ENCODE results near the gene PLAAT5. TPM values are rescaled to one million over a fixed set of nuclear protein-coding genes. Genes with fewer than 3 reads are reported as not detected.

PLAAT5 gene
- total RNA-seq, 4 donors from 2014 or later, result 0.34 to 1.1 (median 0.59) TPM

- intact Hi-C loops (cut with DNase I), result loop anchor here (10.0 kb wide), 1 partner anchor 255 kb away; no protein-coding TSS in a partner anchor
- TF ChIP-seq POLR2A (IDR thresholded peaks at IDR 0.05) (no peak), CTCF (IDR thresholded peaks at IDR 0.05) (no peak)
- H3K36me3 ChIP-seq, result no peaks in the 10 kb centered on the region
- 90 to 91% methylated on average over 6 of the region's 6 CpGs for WGBS, 2 donors
- DNase-seq, result no peak
- H3K27ac ChIP-seq, result no peak overlapping the region
- H3K27me3 ChIP-seq, result no peaks in the 10 kb centered on the region
- H3K9me3 ChIP-seq, result no peaks in the 10 kb centered on the region
- no peak overlapping the region for H3K4me3 ChIP-seq (replicated peaks in 1 of 3)
- no peaks in the 10 kb centered on the region for H3K4me1 ChIP-seq
Observed at GRCh38 chr11:63480039-63480438, 10.9 kb downstream of the PLAAT5 start.

- 17 to 20% methylated on average over 5 of the region's 5 CpGs for WGBS, 2 donors
- intact Hi-C loops (cut with DNase I), result loop anchor here (2.0 kb wide), 1 partner anchor 156 kb away; no protein-coding TSS in a partner anchor
- H3K9me3 ChIP-seq, result no peaks in the 10 kb centered on the region
- peak; percentile 42 to 54 for DNase-seq
- H3K36me3 ChIP-seq, result no peaks in the 10 kb centered on the region
- no peak overlapping the region for H3K4me3 ChIP-seq (replicated peaks in 1 of 3)
- no peak overlapping the region for H3K27ac ChIP-seq
- H3K4me1 ChIP-seq, result no peaks in the 10 kb centered on the region
- TF ChIP-seq CTCF (IDR thresholded peaks at IDR 0.05), result peak; percentile 77 to 96 (median 92)
- TF ChIP-seq POLR2A (IDR thresholded peaks at IDR 0.05), result no peak
- H3K27me3 ChIP-seq, result no peaks in the 10 kb centered on the region
Observed at GRCh38 chr11:63478896-63479295, 12.1 kb downstream of the PLAAT5 start.

GRCh38 chr11:63476618-63477017, 14.3 kb downstream of the PLAAT5 start:
- H3K27ac ChIP-seq, result no peak overlapping the region
- TF ChIP-seq CTCF (IDR thresholded peaks at IDR 0.05) (no peak), POLR2A (IDR thresholded peaks at IDR 0.05) (no peak)
- H3K4me1 ChIP-seq, result no peaks in the 10 kb centered on the region
- no peaks in the 10 kb centered on the region for H3K36me3 ChIP-seq
- no peak overlapping the region for H3K4me3 ChIP-seq (replicated peaks in 1 of 3)
- no peaks in the 10 kb centered on the region for H3K27me3 ChIP-seq
- intact Hi-C loops (cut with DNase I), result no loop called here
- H3K9me3 ChIP-seq, result no peaks in the 10 kb centered on the region
- DNase-seq, result no peak

- Histone ChIP-seq H3K36me3 (no peaks in the 10 kb centered on the region), H3K27ac (no peak overlapping the region), H3K27me3 (no peaks in the 10 kb centered on the region), H3K9me3 (no peaks in the 10 kb centered on the region), H3K4me1 (no peaks in the 10 kb centered on the region), H3K4me3 (replicated peaks in 1 of 3) (no peak overlapping the region)
- TF ChIP-seq POLR2A (IDR thresholded peaks at IDR 0.05) (no peak), CTCF (IDR thresholded peaks at IDR 0.05) (no peak)
- 80 to 86% methylated on average over 3 of the region's 3 CpGs for WGBS, 2 donors
- no peak for DNase-seq
- intact Hi-C loops (cut with DNase I), result no loop called here
Observed at GRCh38 chr11:63472372-63472771, 18.6 kb downstream of the PLAAT5 start.

- H3K36me3 ChIP-seq, result no peaks in the 10 kb centered on the region
- H3K4me3 ChIP-seq (replicated peaks in 1 of 3), result no peak overlapping the region
- TF ChIP-seq POLR2A (IDR thresholded peaks at IDR 0.05), result no peak
- TF ChIP-seq CTCF (IDR thresholded peaks at IDR 0.05), result no peak
- 73% methylated on average over 3 of the region's 3 CpGs for WGBS, 2 donors
- intact Hi-C loops (cut with DNase I), result no loop called here
- no peaks in the 10 kb centered on the region for H3K27me3 ChIP-seq
- H3K4me1 ChIP-seq, result no peaks in the 10 kb centered on the region
- H3K9me3 ChIP-seq, result no peaks in the 10 kb centered on the region
- no peak overlapping the region for H3K27ac ChIP-seq
- DNase-seq, result no peak
Observed at GRCh38 chr11:63470311-63470710, 20.7 kb downstream of the PLAAT5 start.

Data from thyroid gland (tissue), 4 donors.